MCF 10A (cell line): ENCODE measurements around the gene HTR6. TPM values are rescaled to one million over a fixed set of nuclear protein-coding genes. Genes with fewer than 3 reads are reported as not detected.
A peak's percentile ranks its signal among the peaks of the same experiment; 100 is the strongest.

Experiments used
- BruUV-seq: library from RNA; stranded (reverse); fragments of 400-500 nt; replicated peaks from 2 replicates; lab custom pipeline; 2021; lab: Mats Ljungman, UMichigan
- CTCF ChIA-PET: fragments of 300-600 bp; sonication (Branson Sonifier 250); formaldehyde crosslinking; extraction: SDS; loops from one replicate; lab custom pipeline; 2021; ENCODE audit warnings: antibody characterized with exemption, inconsistent platforms; lab: Yijun Ruan, JAX
- POLR2A ChIA-PET: fragments of 300-600, 350-650 bp; sonication (Branson Sonifier 250); formaldehyde crosslinking; extraction: SDS; loops from one replicate; lab custom pipeline; 2020; ENCODE audit warnings: antibody characterized with exemption, inconsistent platforms; lab: Yijun Ruan, JAX
- DNase-seq: peaks from one replicate; pipeline ENCODE4 v3.0.0-alpha.2; 2018; ENCODE audit not compliant: unreplicated experiment
- H3K27ac Mint-ChIP-seq: one replicate; pipeline ENCODE4 v1.8.0; 2022; ENCODE audit warnings: mild to moderate bottlenecking, low read depth, mixed read lengths; ENCODE audit not compliant: unreplicated experiment
- H3K27me3 Mint-ChIP-seq: one replicate; pipeline ENCODE4 v1.8.0; 2022; ENCODE audit warnings: mixed read lengths; ENCODE audit not compliant: insufficient read depth, unreplicated experiment
- H3K36me3 Mint-ChIP-seq: one replicate; pipeline ENCODE4 v1.8.0; 2022; ENCODE audit warnings: mild to moderate bottlenecking, moderate library complexity, mixed read lengths; ENCODE audit not compliant: insufficient read depth, unreplicated experiment
- H3K4me1 Mint-ChIP-seq: one replicate; pipeline ENCODE4 v1.8.0; 2022; ENCODE audit warnings: mixed read lengths; ENCODE audit not compliant: insufficient read depth, unreplicated experiment
- H3K4me3 Mint-ChIP-seq: one replicate; pipeline ENCODE4 v1.8.0; 2022; ENCODE audit warnings: mild to moderate bottlenecking, moderate library complexity, mixed read lengths; ENCODE audit not compliant: unreplicated experiment
- H3K9me3 Mint-ChIP-seq: one replicate; pipeline ENCODE4 v1.8.0; 2022; ENCODE audit warnings: mixed read lengths; ENCODE audit not compliant: unreplicated experiment
- intact Hi-C: fragments of 100-400 bp; cut with micrococcal nuclease; formaldehyde crosslinking; loops from 2 replicates; pipeline ENCODE4 v1.14.1; 2022
- total RNA-seq: library from RNA; stranded (reverse); gene quantifications from 2 replicates; pipeline ENCODE4 v1.2.3, GENCODE V29; 2022
- TF ChIP-seq, protein P1 (sequence below): fragments of 200-600 bp; IDR thresholded peaks from one replicate; pipeline ENCODE4 v1.8.0; 2022; ENCODE audit warnings: antibody characterized with exemption, mild to moderate bottlenecking; ENCODE audit not compliant: unreplicated experiment

HTR6 gene
- total RNA-seq, 1 experiment from 2014 or later = not detected

- no peaks in the 10 kb centered on the region for H3K9me3 Mint-ChIP-seq
- intact Hi-C loops = loop anchor here (1.0 kb wide), 1 partner anchor 95 kb away; no protein-coding TSS in a partner anchor
- H3K4me1 Mint-ChIP-seq = no peaks in the 10 kb centered on the region
- TF ChIP-seq, protein P1, sequence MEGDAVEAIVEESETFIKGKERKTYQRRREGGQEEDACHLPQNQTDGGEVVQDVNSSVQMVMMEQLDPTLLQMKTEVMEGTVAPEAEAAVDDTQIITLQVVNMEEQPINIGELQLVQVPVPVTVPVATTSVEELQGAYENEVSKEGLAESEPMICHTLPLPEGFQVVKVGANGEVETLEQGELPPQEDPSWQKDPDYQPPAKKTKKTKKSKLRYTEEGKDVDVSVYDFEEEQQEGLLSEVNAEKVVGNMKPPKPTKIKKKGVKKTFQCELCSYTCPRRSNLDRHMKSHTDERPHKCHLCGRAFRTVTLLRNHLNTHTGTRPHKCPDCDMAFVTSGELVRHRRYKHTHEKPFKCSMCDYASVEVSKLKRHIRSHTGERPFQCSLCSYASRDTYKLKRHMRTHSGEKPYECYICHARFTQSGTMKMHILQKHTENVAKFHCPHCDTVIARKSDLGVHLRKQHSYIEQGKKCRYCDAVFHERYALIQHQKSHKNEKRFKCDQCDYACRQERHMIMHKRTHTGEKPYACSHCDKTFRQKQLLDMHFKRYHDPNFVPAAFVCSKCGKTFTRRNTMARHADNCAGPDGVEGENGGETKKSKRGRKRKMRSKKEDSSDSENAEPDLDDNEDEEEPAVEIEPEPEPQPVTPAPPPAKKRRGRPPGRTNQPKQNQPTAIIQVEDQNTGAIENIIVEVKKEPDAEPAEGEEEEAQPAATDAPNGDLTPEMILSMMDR = peak; percentile 75
- H3K4me3 Mint-ChIP-seq = no peak overlapping the region
- peak; percentile 95 for DNase-seq
- CTCF ChIA-PET = interaction anchor here (0.5 to 3.3 kb wide), 12 partner anchors 8 to 310 kb away, joined by 3 to 13 read pairs (median 4); no protein-coding TSS in a partner anchor
- POLR2A ChIA-PET = interaction anchor here (0.9 to 1.0 kb wide), 2 partner anchors 9 to 54 kb away, joined by 3 read pairs; no protein-coding TSS in a partner anchor
- no TSS peak for BruUV-seq
- H3K27me3 Mint-ChIP-seq = no peaks in the 10 kb centered on the region
- H3K36me3 Mint-ChIP-seq = no peaks in the 10 kb centered on the region
- peak overlapping the region; percentile 50 for H3K27ac Mint-ChIP-seq
Observed at GRCh38 chr1:19715334-19716203, 50.9 kb downstream of the HTR6 start.

DNA sequence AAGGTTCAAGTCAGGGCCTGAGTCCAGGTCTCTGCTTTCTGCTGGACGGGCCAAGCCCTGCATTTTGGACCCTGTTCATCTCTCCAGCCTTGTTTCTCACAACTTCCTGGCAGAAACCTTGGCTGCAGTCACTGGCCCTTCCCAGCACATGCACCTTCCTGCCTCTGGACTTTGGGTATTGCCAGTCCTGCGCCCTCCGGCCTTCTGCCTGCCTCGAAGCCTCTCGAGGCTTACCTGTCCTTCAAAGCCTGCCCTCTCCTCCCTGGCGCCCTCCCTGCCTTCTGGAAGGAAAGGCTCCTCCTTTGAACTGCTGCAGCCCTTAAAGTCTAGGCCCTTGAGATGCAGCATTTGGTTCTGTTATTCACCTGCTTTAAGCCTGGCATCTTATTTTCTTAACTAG is 52.8 kb downstream of the HTR6 start:
- intact Hi-C loops = no loop called here
- ChIA-PET CTCF (no interaction called here), POLR2A (interaction anchor here (1.6 kb wide), 1 partner anchor 11 kb away, joined by 3 read pairs; no protein-coding TSS in a partner anchor)
- Mint-ChIP-seq H3K27ac (no peak overlapping the region), H3K9me3 (no peaks in the 10 kb centered on the region), H3K27me3 (no peaks in the 10 kb centered on the region), H3K4me1 (no peaks in the 10 kb centered on the region), H3K4me3 (no peak overlapping the region), H3K36me3 (no peaks in the 10 kb centered on the region)
- no peak for DNase-seq
- no TSS peak for BruUV-seq
- TF ChIP-seq, protein P1 = no peak

- POLR2A ChIA-PET = no interaction called here
Observed at GRCh38 chr1:19720174-19720573, 55.5 kb downstream of the HTR6 start.

DNA sequence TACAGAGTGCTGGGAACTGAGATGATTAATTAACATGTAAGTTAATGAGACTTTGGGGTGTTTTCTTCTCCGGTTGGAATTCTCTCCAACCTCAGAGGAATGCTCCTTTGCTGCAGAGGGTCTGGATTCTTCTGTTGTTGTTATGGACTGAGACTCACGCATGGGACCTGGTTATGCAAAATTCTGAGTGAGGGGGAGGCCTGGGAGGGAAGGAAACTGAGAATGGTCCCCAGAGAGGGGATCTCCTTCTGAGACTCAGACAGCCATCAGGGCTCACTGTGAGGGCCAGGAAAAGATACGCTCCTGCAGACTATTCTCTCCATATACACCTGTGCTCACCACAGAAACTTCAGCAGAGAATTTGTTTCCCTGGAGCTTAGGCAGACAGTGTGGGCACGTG is 56.3 kb downstream of the HTR6 start:
- ChIA-PET CTCF (interaction anchor here (0.7 kb wide), 1 partner anchor 254 kb away, joined by 3 read pairs; no protein-coding TSS in a partner anchor), POLR2A (no interaction called here)
- intact Hi-C loops = no loop called here
- H3K4me3 Mint-ChIP-seq = no peak overlapping the region
- H3K36me3 Mint-ChIP-seq = peaks cover 11% of the 10 kb centered on the region
- H3K27me3 Mint-ChIP-seq = no peaks in the 10 kb centered on the region
- no peak overlapping the region for H3K27ac Mint-ChIP-seq
- TF ChIP-seq, protein P1 = no peak
- no TSS peak for BruUV-seq
- no peaks in the 10 kb centered on the region for H3K9me3 Mint-ChIP-seq
- no peak for DNase-seq
- no peaks in the 10 kb centered on the region for H3K4me1 Mint-ChIP-seq

More at GRCh38 chr1:19720174-19720573, 55.5 kb downstream of the HTR6 start:
- intact Hi-C loops = no loop called here
- no peak for DNase-seq
- TF ChIP-seq, protein P1 = no peak
- Mint-ChIP-seq H3K27me3 (no peaks in the 10 kb centered on the region), H3K4me3 (no peak overlapping the region), H3K27ac (no peak overlapping the region), H3K4me1 (no peaks in the 10 kb centered on the region), H3K36me3 (peaks cover 11% of the 10 kb centered on the region), H3K9me3 (no peaks in the 10 kb centered on the region)
- CTCF ChIA-PET = no interaction called here
- no TSS peak for BruUV-seq
